ENCODE measurements around the gene CDK17. TPM values are rescaled to one million over a fixed set of nuclear protein-coding genes. Genes with fewer than 3 reads are reported as not detected.

Gene CDK17
- total and polyA plus RNA-seq, 2 of the 8 experiments (the other 6 are each of a cell fraction or from before 2014, with no cell fraction given): 5.8 to 20.0 TPM

DNA sequence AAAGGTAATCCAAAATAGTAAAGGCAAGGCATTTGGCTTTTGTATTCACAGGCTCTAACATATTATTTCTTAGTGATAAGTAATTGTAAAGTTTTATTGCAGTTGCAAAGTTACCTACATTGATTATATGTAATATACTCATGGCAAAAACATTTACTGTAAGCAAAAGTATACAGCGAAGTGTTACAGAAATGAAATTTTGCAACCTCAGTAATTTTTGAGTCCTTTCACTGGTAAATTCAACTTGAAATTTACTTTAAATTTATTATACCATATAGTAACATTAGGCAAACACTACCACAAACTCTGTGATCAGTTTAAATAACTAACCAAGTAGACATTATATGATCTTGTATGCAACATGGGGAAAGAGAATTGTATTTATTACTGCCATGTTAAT lies 89.0 kb downstream of the CDK17 start (continued):
- TF ChIP-seq RAD21 (IDR thresholded peaks at IDR 0.05 in 1 of 2, conservative IDR thresholded peaks at IDR 0.05 in 1 of 2; ENCODE audit: low read depth in 2 of 2, low read length in 2 of 2) (no peak), POLR2A (IDR thresholded peaks at IDR 0.05; ENCODE audit: control extremely low read depth in 1 of 2, low read depth in 2 of 2, low read length in 2 of 2) (no peak), BACH1 (IDR thresholded peaks at IDR 0.05; ENCODE audit: low read length) (no peak), RFX5 (IDR thresholded peaks at IDR 0.05; ENCODE audit: borderline replicate concordance, low read depth, low read length) (no peak), BRCA1 (IDR thresholded peaks at IDR 0.05; ENCODE audit: low read depth, low read length) (no peak), EZH2 (IDR thresholded peaks at IDR 0.05; ENCODE audit: low read depth, low read length, severe bottlenecking) (no peak)
- TF ChIP-seq, protein P1, sequence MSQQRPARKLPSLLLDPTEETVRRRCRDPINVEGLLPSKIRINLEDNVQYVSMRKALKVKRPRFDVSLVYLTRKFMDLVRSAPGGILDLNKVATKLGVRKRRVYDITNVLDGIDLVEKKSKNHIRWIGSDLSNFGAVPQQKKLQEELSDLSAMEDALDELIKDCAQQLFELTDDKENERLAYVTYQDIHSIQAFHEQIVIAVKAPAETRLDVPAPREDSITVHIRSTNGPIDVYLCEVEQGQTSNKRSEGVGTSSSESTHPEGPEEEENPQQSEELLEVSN (IDR thresholded peaks at IDR 0.05): no peak
